GM06990 (cell line): ENCODE measurements around the gene REXO5.

Experiments used
- DNase-seq: peaks from one replicate; pipeline ENCODE4 v3.0.0-alpha.2; 2011; ENCODE audit not compliant: insufficient read length; ENCODE audit errors: extremely low read depth
- H3K27me3 ChIP-seq: replicated peaks from 2 replicates; pipeline ENCODE4 v1.6.0; 2011; ENCODE audit warnings: low read length; ENCODE audit not compliant: control insufficient read depth, insufficient read depth
- H3K36me3 ChIP-seq: 2 replicates; pipeline ENCODE4 v1.5.1; 2011; ENCODE audit warnings: low read length; ENCODE audit not compliant: control insufficient read depth, insufficient read depth
- H3K4me3 ChIP-seq: replicated peaks from 2 replicates; pipeline ENCODE4 v1.5.1; 2011; ENCODE audit warnings: low read depth, mild to moderate bottlenecking, control low read depth, low read length
- TF ChIP-seq, protein P1 (sequence below): IDR thresholded peaks from 2 replicates; pipeline ENCODE4 v1.5.1; 2011; ENCODE audit warnings: low read length, control low read depth, mild to moderate bottlenecking, inconsistent platforms; ENCODE audit not compliant: insufficient read depth, poor library complexity, severe bottlenecking

Gene REXO5

DNA sequence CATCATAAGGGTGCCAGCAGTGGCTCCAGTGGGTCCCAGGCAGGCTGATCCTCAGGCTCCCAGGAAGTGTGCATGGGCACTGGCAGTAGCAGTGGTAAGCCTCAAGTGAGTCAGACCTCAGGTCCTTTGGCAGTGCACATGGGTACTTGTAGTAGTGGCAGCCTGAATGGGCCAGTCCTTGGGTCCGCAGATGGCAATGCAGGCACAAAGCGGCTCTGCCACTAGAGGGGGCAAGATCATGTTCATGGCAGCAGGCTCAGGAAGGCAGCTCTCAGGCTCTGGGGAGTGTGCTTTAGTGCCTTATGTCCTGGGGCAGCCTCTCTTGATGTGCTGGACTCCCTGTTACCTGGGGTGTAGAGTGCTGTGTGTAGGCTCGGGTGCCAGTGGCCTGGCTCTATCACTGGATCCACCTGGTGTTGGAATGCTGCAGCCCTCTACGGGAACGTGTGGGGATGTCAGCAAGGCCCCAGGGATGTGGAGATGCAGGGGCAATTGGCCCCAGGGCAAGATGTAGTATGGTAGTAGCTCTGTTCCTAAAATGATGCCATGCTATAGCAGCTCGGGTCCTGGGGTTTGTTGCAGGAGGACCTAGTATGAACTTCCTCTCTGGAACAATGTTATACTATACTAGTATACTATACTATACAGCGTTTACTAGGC is 31.5 kb upstream of the REXO5 start:
- TF ChIP-seq, protein P1, sequence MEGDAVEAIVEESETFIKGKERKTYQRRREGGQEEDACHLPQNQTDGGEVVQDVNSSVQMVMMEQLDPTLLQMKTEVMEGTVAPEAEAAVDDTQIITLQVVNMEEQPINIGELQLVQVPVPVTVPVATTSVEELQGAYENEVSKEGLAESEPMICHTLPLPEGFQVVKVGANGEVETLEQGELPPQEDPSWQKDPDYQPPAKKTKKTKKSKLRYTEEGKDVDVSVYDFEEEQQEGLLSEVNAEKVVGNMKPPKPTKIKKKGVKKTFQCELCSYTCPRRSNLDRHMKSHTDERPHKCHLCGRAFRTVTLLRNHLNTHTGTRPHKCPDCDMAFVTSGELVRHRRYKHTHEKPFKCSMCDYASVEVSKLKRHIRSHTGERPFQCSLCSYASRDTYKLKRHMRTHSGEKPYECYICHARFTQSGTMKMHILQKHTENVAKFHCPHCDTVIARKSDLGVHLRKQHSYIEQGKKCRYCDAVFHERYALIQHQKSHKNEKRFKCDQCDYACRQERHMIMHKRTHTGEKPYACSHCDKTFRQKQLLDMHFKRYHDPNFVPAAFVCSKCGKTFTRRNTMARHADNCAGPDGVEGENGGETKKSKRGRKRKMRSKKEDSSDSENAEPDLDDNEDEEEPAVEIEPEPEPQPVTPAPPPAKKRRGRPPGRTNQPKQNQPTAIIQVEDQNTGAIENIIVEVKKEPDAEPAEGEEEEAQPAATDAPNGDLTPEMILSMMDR: peak; percentile 95
- no peaks in the 10 kb centered on the region for H3K36me3 ChIP-seq
- peak; percentile 36 for DNase-seq
- no peaks in the 10 kb centered on the region for H3K27me3 ChIP-seq
- H3K4me3 ChIP-seq: no peak overlapping the region

DNA sequence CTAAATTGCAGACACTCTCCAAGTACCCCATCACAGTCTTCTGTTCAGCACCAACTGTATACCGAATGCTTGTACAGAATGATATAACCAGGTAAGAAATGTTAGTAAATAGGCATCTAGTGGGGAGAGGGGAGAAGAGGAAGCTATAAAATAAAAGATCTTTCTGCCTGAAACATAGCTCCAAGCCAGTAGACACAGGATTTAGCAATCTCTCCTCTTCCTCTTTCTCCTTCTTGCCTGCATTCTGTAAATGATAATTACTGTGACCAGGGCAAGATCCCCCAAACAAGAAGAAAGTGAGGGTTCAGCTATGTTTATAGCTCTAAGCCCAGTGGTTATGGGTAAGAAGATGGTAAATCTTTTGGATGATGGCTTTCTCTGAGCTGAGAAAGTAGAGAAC is 24.6 kb upstream of the REXO5 start:
- H3K4me3 ChIP-seq: no peak overlapping the region
- TF ChIP-seq, protein P1: no peak
- no peaks in the 10 kb centered on the region for H3K27me3 ChIP-seq
- no peaks in the 10 kb centered on the region for H3K36me3 ChIP-seq
- no peak for DNase-seq

DNA sequence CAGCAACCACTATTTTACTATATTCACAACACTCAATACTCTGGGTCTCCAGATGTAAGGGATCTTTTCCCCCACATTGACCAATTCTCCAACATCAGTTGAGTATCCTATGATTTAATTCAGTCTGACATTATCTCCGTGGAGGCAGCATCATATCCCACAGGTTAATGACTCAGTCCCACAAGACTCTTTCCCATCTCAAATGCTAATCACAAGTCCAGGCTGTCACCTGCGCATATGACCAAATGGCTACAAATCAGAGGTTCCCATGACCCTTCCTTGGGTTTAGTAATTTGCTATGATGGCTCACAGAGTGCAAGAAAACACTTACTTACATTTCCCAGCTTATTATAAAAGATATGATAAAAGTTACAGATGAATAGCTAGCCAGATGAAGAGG is 23.9 kb upstream of the REXO5 start:
- no peak for DNase-seq
- no peak overlapping the region for H3K4me3 ChIP-seq
- no peaks in the 10 kb centered on the region for H3K27me3 ChIP-seq
- TF ChIP-seq, protein P1: no peak
- H3K36me3 ChIP-seq: no peaks in the 10 kb centered on the region

DNA sequence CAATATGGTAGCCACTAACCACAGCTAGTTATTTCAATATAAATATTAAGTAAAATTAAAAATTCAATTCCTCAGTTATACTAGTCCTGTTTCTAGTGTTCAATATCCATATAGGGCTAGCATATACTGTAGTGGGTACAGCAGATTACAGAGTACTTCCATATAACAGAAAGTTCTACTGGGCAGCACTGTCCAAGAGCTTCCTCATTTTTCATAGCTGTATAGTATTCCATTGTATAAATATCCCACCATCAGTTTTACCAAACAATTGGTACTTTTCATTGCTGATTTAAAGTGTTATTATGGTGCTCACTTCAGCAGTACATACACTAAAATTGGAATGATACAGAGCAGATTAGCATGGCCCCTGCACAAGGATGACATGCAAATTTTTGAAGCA is 22.1 kb upstream of the REXO5 start:
- DNase-seq: no peak
- no peaks in the 10 kb centered on the region for H3K27me3 ChIP-seq
- TF ChIP-seq, protein P1: no peak
- H3K4me3 ChIP-seq: no peak overlapping the region
- no peaks in the 10 kb centered on the region for H3K36me3 ChIP-seq

DNA sequence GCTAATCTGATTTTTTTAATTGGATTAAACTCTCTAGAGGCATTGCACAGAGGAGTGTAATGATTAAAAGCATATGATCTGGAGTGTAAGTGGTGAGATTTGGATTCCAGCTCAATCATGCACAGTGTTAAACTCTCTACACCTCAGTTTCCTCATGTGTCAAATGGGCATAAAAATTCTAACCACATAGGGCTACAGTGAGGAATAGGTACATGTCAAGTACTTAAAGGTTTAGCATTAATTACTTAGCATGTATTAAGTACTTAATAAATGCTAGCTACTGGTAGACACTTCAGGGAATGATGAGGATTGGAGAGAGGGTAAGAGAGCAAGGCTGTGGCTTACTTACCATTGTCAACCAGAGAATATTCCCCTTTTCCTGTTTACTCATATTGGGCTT is 17.2 kb upstream of the REXO5 start:
- DNase-seq: no peak
- Histone ChIP-seq H3K4me3 (no peak overlapping the region), H3K36me3 (no peaks in the 10 kb centered on the region), H3K27me3 (no peaks in the 10 kb centered on the region)
- TF ChIP-seq, protein P1: no peak
